T47D (cell line): ENCODE data around the gene SKP2.

Source experiments
- DNase-seq, 2 experiments: peaks; one replicate each; pipeline versions ENCODE4 v3.0.0 to v3.0.0-alpha.2; 2011 to 2012; ENCODE audit warnings: low read depth in 1 of 2, low spot score in 1 of 2
- JUND ChIP-seq: IDR thresholded peaks from 2 replicates; pipeline ENCODE4 v1.6.1; 2012; ENCODE audit warnings: low read depth
- in situ Hi-C: cut with HindIII; loops from 2 replicates; pipeline ENCODE4 v1.10.0; 2016; ENCODE audit warnings: low sequenced_read_pairs, low pct_unique_long_range_greater_than_20kb

The SKP2 gene

GRCh38 chr5:36162810-36163486 lies 11.0 kb downstream of the SKP2 start:
- in situ Hi-C loops, result no loop called here
- DNase-seq, result no peak
- TF ChIP-seq JUND, result no peak

GRCh38 chr5:36164461-36164860 lies 12.6 kb downstream of the SKP2 start:
- no peak for TF ChIP-seq JUND
- in situ Hi-C loops, result no loop called here
- DNase-seq, result no peak

GRCh38 chr5:36168737-36169136 lies 16.8 kb downstream of the SKP2 start:
- in situ Hi-C loops, result no loop called here
- peak in 1 of 2 experiments; percentile 30 for DNase-seq

GRCh38 chr5:36170832-36171424 lies 19.0 kb downstream of the SKP2 start:
- no peak for DNase-seq
- in situ Hi-C loops, result no loop called here
- TF ChIP-seq JUND, result no peak

More at GRCh38 chr5:36168737-36169136, 16.8 kb downstream of the SKP2 start:
- no peak for TF ChIP-seq JUND

GRCh38 chr5:36172599-36172998 lies 20.7 kb downstream of the SKP2 start:
- in situ Hi-C loops, result no loop called here
- no peak for DNase-seq
- no peak for TF ChIP-seq JUND

GRCh38 chr5:36173426-36173825 lies 21.5 kb downstream of the SKP2 start:
- TF ChIP-seq JUND, result no peak
- no peak for DNase-seq
- in situ Hi-C loops, result no loop called here

- no peak for DNase-seq
- in situ Hi-C loops, result no loop called here
Measured at GRCh38 chr5:36174119-36174518, 22.2 kb downstream of the SKP2 start.

GRCh38 chr5:36175043-36175442 lies 23.1 kb downstream of the SKP2 start:
- no peak for DNase-seq
- in situ Hi-C loops, result no loop called here
- no peak for TF ChIP-seq JUND

More at GRCh38 chr5:36174119-36174518, 22.2 kb downstream of the SKP2 start:
- TF ChIP-seq JUND, result no peak

GRCh38 chr5:36177154-36177553 lies 25.2 kb downstream of the SKP2 start:
- no peak for DNase-seq
- in situ Hi-C loops, result no loop called here
- TF ChIP-seq JUND, result no peak

- no peak for TF ChIP-seq JUND
- in situ Hi-C loops, result no loop called here
- peak; percentile 10 to 61 for DNase-seq
Measured at GRCh38 chr5:36177715-36178523, 26.0 kb downstream of the SKP2 start.

- no peak for DNase-seq
- TF ChIP-seq JUND, result no peak
- in situ Hi-C loops, result no loop called here
Measured at GRCh38 chr5:36178524-36178890, 26.6 kb downstream of the SKP2 start.

GRCh38 chr5:36179950-36180349 lies 28.0 kb downstream of the SKP2 start:
- no peak for TF ChIP-seq JUND
- in situ Hi-C loops, result no loop called here
- no peak for DNase-seq
